H9 (cell line): ENCODE measurements around the gene AFF2. TPM values are rescaled to one million over a fixed set of nuclear protein-coding genes. Genes with fewer than 3 reads are reported as not detected.

Experiments used
- DNase-seq: peaks from one replicate; pipeline ENCODE4 v3.0.0-alpha.2; 2017
- H2AFZ ChIP-seq: one replicate; pipeline ENCODE4 v1.6.1; 2013; ENCODE audit warnings: mild to moderate bottlenecking, low read length, control low read depth, moderate library complexity
- H2AK5ac ChIP-seq: 2 replicates; pipeline ENCODE4 v1.6.1; 2013; ENCODE audit warnings: low read length, control low read depth, mixed read lengths; ENCODE audit not compliant: insufficient read length
- H2BK120ac ChIP-seq: one replicate; pipeline ENCODE4 v1.6.1; 2013; ENCODE audit warnings: low read depth, mild to moderate bottlenecking, low read length, control low read depth, inconsistent platforms; ENCODE audit not compliant: poor library complexity, severe bottlenecking
- H2BK12ac ChIP-seq: 2 replicates; pipeline ENCODE4 v1.6.1; 2013; ENCODE audit warnings: low read length, control low read depth, mixed read lengths, low read depth; ENCODE audit not compliant: insufficient read length
- H2BK15ac ChIP-seq: 2 replicates; pipeline ENCODE4 v1.6.1; 2013; ENCODE audit warnings: low read depth, low read length, control low read depth
- H2BK20ac ChIP-seq: one replicate; pipeline ENCODE4 v1.6.1; 2013; ENCODE audit warnings: low read depth, mild to moderate bottlenecking, low read length, control low read depth, inconsistent platforms; ENCODE audit not compliant: poor library complexity, severe bottlenecking
- H2BK5ac ChIP-seq: 2 replicates; pipeline ENCODE4 v1.6.1; 2013; ENCODE audit warnings: low read length, control low read depth, mixed read lengths; ENCODE audit not compliant: insufficient read length
- H3K14ac ChIP-seq: 2 replicates; pipeline ENCODE4 v1.6.1; 2013; ENCODE audit warnings: low read length, control low read depth; ENCODE audit not compliant: insufficient read depth
- H3K18ac ChIP-seq: 2 replicates; pipeline ENCODE4 v1.6.1; 2013; ENCODE audit warnings: low read depth, mild to moderate bottlenecking, mixed read lengths, low read length, control low read depth; ENCODE audit not compliant: insufficient read length
- H3K23ac ChIP-seq: 2 replicates; pipeline ENCODE4 v1.6.1; 2013; ENCODE audit warnings: low read length, control low read depth, mixed read lengths, low read depth; ENCODE audit not compliant: insufficient read length
- H3K23me2 ChIP-seq: 2 replicates; pipeline ENCODE4 v1.6.1; 2013; ENCODE audit warnings: low read depth, mild to moderate bottlenecking, mixed read lengths, low read length, control low read depth; ENCODE audit not compliant: insufficient read length, poor library complexity, severe bottlenecking
- H3K27ac ChIP-seq: 2 replicates; pipeline ENCODE4 v1.5.1; 2013; ENCODE audit warnings: low read length, control low read depth, mixed read lengths, low read depth; ENCODE audit not compliant: insufficient read length
- H3K27me3 ChIP-seq: 2 replicates; pipeline ENCODE4 v1.6.1; 2013; ENCODE audit warnings: low read length, control low read depth, inconsistent platforms; ENCODE audit not compliant: insufficient read depth
- H3K4ac ChIP-seq: 2 replicates; pipeline ENCODE4 v1.6.1; 2013; ENCODE audit warnings: low read depth, mild to moderate bottlenecking, control low read depth, inconsistent platforms, low read length, moderate library complexity
- H3K4me1 ChIP-seq: 2 replicates; pipeline ENCODE4 v1.6.1; 2013; ENCODE audit warnings: low read length, control low read depth, inconsistent platforms; ENCODE audit not compliant: insufficient read depth
- H3K4me2 ChIP-seq: 2 replicates; pipeline ENCODE4 v1.6.1; 2013; ENCODE audit warnings: low read length, control low read depth, mixed read lengths; ENCODE audit not compliant: insufficient read length, insufficient read depth
- H3K56ac ChIP-seq: 2 replicates; pipeline ENCODE4 v1.6.1; 2013; ENCODE audit warnings: low read depth, mild to moderate bottlenecking, mixed read lengths, low read length, control low read depth; ENCODE audit not compliant: insufficient read length
- H3K79me1 ChIP-seq: 2 replicates; pipeline ENCODE4 v1.6.1; 2013; ENCODE audit warnings: low read depth, mild to moderate bottlenecking, moderate library complexity, low read length, control low read depth, inconsistent platforms; ENCODE audit not compliant: insufficient read depth, poor library complexity, severe bottlenecking
- H3K79me2 ChIP-seq: 2 replicates; pipeline ENCODE4 v1.6.1; 2013; ENCODE audit warnings: low read length, control low read depth, inconsistent platforms; ENCODE audit not compliant: insufficient read depth
- H3K9ac ChIP-seq: 2 replicates; pipeline ENCODE4 v1.6.1; 2013; ENCODE audit warnings: low read length, control low read depth, mixed read lengths; ENCODE audit not compliant: insufficient read length; ENCODE audit errors: extremely low read depth
- H3K9me3 ChIP-seq: one replicate; pipeline ENCODE4 v1.6.1; 2013; ENCODE audit warnings: low read depth, low read length, inconsistent platforms; ENCODE audit not compliant: control insufficient read depth
- H3T11ph ChIP-seq: one replicate; pipeline ENCODE4 v1.6.1; 2013; ENCODE audit warnings: mild to moderate bottlenecking, low read length, control low read depth, inconsistent platforms
- H4K20me1 ChIP-seq: one replicate; pipeline ENCODE4 v1.6.1; 2013; ENCODE audit not compliant: control insufficient read depth, insufficient read length, insufficient read depth
- H4K5ac ChIP-seq: 2 replicates; pipeline ENCODE4 v1.6.1; 2013; ENCODE audit warnings: low read depth, mild to moderate bottlenecking, mixed read lengths, low read length, control low read depth; ENCODE audit not compliant: insufficient read length
- H4K8ac ChIP-seq: replicated peaks from 2 replicates; pipeline ENCODE4 v1.6.1; 2013; ENCODE audit warnings: low read length, control low read depth, mixed read lengths, low read depth; ENCODE audit not compliant: insufficient read length
- H4K91ac ChIP-seq: 2 replicates; pipeline ENCODE4 v1.6.1; 2013; ENCODE audit warnings: low read depth, mild to moderate bottlenecking, moderate library complexity, mixed read lengths, low read length, control low read depth; ENCODE audit not compliant: insufficient read length
- H3K27ac Mint-ChIP-seq, 3 experiments: 2 replicates in 2 of 3; 3 replicates in 1 of 3; pipeline ENCODE4 v1.8.0; 2020 to 2021; ENCODE audit warnings: mixed read lengths in 3 of 3, mild to moderate bottlenecking in 1 of 3, moderate library complexity in 1 of 3
- H3K27me3 Mint-ChIP-seq: 2 replicates; pipeline ENCODE4 v1.8.0; 2021; ENCODE audit warnings: low read depth, mild to moderate bottlenecking, moderate library complexity, mixed read lengths
- H3K36me3 Mint-ChIP-seq, 3 experiments: 2 replicates in 2 of 3; 3 replicates in 1 of 3; pipeline ENCODE4 v1.8.0; 2020 to 2021; ENCODE audit warnings: low read depth in 3 of 3, mixed read lengths in 3 of 3; ENCODE audit not compliant: insufficient read depth in 1 of 3
- H3K4me1 Mint-ChIP-seq, 2 experiments: 2 replicates each; pipeline ENCODE4 v1.8.0; 2020; ENCODE audit warnings: mixed read lengths in 2 of 2
- H3K4me3 Mint-ChIP-seq, 2 experiments: 2 replicates in 1 of 2; 3 replicates in 1 of 2; pipeline ENCODE4 v1.8.0; 2020 to 2021; ENCODE audit warnings: mild to moderate bottlenecking in 2 of 2, mixed read lengths in 2 of 2, moderate library complexity in 1 of 2
- H3K9me3 Mint-ChIP-seq, 2 experiments: 2 replicates in 1 of 2; 3 replicates in 1 of 2; pipeline ENCODE4 v1.8.0; 2020; ENCODE audit warnings: mild to moderate bottlenecking in 2 of 2, mixed read lengths in 2 of 2, moderate library complexity in 1 of 2
- total RNA-seq: library from RNA; stranded (reverse); gene quantifications from 2 replicates; pipeline ENCODE4 v1.2.1, GENCODE V29; 2021
- TF ChIP-seq, protein P1 (sequence below): fragments of 200-600 bp; sonication (generic); conservative IDR thresholded peaks from 3 replicates; pipeline ENCODE4 v1.8.0; 2021; ENCODE audit warnings: antibody characterized with exemption, mild to moderate bottlenecking

The AFF2 gene
- total RNA-seq, 1 experiment from 2014 or later: 14.6 TPM

DNA sequence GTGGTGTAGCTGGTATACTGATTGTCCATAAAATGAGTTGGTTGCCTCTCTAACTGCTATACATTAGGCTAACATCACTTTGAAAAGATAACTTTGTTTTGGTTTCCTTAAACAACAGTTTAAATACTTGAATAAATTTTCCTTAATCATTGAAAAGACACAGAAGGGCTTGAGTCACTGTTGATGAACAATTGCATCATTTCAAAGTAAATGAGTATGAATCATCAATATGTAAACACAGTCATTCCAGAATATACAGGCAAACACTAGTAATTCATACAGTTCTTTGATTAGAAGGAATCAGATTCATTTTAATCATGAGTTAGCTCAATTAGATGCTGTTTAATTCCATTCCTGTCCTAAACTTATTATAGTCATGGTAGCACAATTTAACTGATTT is 160.6 kb downstream of the AFF2 start:
- Histone ChIP-seq H2BK120ac (no peak overlapping the region), H2BK5ac (no peak overlapping the region), H3K4me2 (no peak overlapping the region), H2AK5ac (no peak overlapping the region), H3K4me1 (no peaks in the 10 kb centered on the region), H3K79me2 (no peaks in the 10 kb centered on the region), H3K14ac (no peak overlapping the region), H3K9me3 (peaks cover 34% of the 10 kb centered on the region), H4K8ac (no peak overlapping the region), H3K27me3 (no peaks in the 10 kb centered on the region), H3T11ph (no peak overlapping the region), H2BK20ac (no peak overlapping the region), H4K20me1 (no peaks in the 10 kb centered on the region), H3K23me2 (no peaks in the 10 kb centered on the region), H3K18ac (no peak overlapping the region), H3K9ac (no peak overlapping the region), H3K4ac (no peak overlapping the region), H2BK15ac (no peak overlapping the region), H4K5ac (no peak overlapping the region), H2AFZ (no peak overlapping the region), H3K79me1 (no peaks in the 10 kb centered on the region), H3K56ac (no peak overlapping the region), H3K27ac (no peak overlapping the region), H4K91ac (no peak overlapping the region), H3K23ac (no peak overlapping the region), H2BK12ac (no peak overlapping the region)
- Mint-ChIP-seq H3K4me1 (no peaks in the 10 kb centered on the region), H3K9me3 (peaks cover 53 to 68% of the 10 kb centered on the region in 2 experiments), H3K36me3 (peaks cover 2 to 8% (median 5%) of the 10 kb centered on the region in 3 experiments; a peak in 5 of 7 replicates), H3K4me3 (no peak overlapping the region), H3K27me3 (no peaks in the 10 kb centered on the region), H3K27ac (no peak overlapping the region)
- TF ChIP-seq, protein P1, sequence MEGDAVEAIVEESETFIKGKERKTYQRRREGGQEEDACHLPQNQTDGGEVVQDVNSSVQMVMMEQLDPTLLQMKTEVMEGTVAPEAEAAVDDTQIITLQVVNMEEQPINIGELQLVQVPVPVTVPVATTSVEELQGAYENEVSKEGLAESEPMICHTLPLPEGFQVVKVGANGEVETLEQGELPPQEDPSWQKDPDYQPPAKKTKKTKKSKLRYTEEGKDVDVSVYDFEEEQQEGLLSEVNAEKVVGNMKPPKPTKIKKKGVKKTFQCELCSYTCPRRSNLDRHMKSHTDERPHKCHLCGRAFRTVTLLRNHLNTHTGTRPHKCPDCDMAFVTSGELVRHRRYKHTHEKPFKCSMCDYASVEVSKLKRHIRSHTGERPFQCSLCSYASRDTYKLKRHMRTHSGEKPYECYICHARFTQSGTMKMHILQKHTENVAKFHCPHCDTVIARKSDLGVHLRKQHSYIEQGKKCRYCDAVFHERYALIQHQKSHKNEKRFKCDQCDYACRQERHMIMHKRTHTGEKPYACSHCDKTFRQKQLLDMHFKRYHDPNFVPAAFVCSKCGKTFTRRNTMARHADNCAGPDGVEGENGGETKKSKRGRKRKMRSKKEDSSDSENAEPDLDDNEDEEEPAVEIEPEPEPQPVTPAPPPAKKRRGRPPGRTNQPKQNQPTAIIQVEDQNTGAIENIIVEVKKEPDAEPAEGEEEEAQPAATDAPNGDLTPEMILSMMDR: no peak
- DNase-seq: no peak
